GM21529 (cell line): ENCODE data around the gene MDH1B.
"Not testable (repeated sequence)": the region's sequence is repeated elsewhere in the genome, so short reads cannot be mapped to it uniquely, and the experiment has no call there.

Experiments used
- ATAC-seq: cut with Tn5 transposase; IDR thresholded peaks from one replicate; pipeline ENCODE4 v1.9.1; 2021; ENCODE audit not compliant: unreplicated experiment

The MDH1B gene

DNA sequence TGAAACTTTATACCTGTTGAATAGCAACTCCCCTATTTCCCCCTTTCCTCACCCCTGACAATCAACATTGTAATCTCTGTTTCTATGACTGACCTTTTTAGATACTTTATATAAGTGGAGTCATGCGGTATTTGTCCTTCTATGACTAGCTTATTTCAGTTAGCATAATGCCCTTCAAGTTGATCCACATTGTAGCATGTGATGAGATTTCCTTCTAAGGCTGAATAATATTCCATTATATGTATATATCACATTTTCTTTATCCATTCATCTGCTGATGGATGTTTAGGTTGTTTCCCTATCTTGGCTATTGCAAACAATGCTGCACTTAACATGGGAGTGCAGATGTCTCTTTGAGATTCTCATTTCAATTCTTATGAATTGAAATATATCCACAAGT is 9.7 kb upstream of the MDH1B start:
- ATAC-seq, result no peak

DNA sequence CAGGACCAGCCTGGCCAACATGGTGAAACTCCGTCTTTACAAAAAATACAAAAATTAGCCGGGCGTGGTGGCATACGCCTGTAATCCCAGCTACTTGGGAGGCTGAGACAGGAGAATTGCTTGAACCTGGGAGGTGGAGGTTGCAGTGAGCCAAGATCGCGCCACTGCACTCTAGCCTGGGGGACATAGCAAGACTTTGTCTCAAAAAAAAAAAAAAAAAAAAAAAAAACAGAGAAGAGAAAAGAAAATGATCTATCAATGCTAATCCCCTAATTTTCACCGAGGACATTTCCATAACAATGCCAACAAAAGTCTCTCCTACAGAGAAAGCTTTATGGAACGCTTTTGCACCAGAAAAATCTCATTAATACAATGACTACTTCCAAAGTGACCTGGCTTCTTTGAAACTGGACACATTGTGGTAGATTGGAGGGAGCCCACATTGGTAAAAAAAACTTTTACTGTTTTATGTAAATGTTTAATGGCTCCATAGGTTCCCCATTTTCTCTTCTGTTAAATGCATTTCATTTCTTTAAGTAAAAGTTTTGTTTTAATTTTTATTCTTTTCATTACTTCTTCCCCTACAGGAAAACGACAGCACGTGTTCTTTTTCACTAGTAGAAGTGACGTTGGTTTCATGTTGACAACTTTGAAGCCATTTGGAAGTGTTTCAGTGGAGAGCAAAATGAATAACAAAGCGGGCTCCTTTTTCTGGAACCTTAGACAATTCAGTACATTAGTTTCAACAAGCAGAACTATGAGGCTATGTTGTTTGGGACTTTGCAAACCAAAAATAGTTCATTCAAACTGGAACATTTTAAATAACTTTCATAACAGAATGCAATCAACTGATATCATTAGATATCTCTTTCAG is 1.2 kb upstream of the MDH1B start:
- ATAC-seq, result no peak

DNA sequence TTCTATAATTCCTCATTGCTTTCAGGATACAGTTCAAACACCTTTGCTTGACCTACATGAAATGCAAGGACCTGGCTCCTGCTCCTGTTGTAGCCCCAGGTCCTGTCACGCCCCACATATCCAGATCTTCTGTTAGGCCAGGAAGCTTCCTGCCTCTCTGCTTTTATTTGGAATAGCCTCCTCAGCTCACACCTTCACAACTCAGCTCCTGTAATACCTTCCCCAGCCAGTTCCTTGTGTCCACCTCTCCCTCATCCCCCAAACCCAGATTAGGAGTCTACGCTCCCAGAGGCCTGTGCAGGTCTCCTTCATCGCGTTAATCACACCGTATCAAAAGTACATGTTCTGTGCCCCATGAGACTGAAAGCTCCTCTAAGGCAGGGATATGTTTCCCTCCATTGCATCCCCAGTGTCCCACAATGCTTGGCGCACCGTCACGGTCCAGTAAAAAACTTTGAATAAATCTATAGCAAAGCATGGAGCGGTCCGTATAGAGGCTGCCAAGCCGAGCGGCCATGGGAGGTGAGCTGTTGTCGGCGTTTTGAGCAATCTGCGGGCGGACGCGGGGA is 371 bp downstream of the MDH1B start:
- no peak for ATAC-seq

DNA sequence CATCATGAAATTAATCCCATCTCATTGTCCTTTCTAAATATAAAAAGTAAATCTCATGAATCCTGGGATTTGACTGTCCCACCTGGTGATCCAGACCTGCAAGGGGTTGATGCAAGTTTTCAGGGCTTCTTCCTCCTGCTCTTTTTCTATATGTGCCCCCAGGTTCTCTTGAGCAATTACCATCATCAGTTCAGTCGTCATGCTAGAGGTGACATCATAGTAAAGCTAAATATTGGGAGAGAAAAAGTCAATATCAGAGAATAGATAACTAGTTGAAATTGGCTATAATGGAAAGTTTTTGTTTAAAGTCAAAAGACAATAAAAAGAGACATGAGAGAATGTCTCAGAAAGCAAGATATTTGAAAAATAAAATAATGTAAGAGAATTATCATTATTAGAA is 8.3 kb downstream of the MDH1B start:
- no peak for ATAC-seq

DNA sequence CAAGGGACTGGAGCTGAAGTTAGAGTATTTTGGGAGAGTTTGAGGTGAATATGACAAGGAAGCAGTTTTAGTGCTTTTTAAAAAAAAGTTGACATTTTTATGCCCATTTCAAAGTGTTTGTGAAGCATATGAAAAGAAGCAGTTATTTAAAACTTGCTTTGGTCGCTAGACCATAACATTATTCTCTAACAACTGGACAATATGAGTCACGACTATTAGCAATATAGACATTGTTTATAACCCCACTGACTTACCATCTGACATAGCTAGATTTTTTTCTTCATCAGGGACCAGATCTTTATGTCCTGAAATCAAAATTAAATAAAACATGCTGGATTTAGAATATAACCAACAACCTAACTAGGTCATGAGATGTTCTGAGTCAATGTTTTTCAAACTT is 24.3 kb downstream of the MDH1B start:
- ATAC-seq, result no peak

DNA sequence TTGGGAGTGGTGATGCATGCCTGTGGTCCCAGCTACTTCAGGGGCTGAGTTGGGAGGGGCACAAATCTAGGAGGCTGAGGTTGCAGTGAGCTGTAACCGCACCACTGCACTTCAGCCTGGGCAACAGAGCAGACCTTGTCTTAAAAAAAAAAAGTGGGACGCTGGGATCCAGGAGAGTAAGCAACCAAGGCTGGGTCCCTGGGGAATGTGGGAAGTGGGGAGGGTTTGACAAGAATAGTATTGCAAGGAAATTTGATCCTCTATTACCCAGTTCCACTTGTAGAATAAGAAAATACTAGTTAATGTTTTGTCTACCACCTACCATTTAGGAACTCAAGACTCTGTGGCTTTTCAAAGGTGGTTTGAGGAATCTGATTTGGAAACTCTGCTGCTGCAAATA is 25.9 kb downstream of the MDH1B start:
- ATAC-seq, result no peak

DNA sequence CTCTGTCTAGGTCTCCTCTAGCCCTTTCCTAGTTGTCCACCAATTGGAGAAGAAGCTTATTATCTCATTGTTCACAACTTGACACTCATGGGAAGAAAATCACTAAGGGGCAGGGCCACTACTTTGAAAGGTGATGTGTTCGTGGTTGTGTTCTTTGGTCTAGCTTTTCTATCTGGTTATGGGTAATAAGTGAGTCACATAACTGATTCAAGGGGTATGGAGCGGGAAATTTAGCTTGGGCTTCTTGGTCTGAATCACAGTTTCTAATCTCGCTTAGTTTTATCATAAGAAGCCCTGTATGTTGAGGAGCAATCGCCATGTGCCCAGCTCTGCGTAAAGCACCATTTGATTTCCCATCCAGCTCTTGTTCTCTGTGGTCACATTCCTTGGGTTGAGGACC is 28.2 kb downstream of the MDH1B start:
- no peak for ATAC-seq

DNA sequence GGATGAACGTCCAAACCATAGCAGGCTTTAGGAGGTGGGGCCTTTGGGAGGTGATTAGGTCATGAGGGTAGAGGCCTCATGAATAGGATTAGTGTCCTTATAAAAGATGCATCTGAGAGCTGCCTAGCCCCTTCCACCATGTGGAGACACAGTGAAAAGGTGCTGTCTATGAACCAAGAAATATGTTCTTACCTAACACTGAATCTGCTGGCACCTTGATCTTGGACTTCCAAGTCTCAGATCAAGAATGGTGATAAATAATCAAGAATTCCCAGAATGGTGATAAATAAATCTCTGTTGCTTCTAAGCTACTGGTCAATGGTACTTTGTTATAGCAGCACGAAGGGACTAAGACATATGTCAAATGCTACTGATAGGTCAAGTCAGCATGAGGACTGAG is 31.8 kb downstream of the MDH1B start:
- no peak for ATAC-seq

DNA sequence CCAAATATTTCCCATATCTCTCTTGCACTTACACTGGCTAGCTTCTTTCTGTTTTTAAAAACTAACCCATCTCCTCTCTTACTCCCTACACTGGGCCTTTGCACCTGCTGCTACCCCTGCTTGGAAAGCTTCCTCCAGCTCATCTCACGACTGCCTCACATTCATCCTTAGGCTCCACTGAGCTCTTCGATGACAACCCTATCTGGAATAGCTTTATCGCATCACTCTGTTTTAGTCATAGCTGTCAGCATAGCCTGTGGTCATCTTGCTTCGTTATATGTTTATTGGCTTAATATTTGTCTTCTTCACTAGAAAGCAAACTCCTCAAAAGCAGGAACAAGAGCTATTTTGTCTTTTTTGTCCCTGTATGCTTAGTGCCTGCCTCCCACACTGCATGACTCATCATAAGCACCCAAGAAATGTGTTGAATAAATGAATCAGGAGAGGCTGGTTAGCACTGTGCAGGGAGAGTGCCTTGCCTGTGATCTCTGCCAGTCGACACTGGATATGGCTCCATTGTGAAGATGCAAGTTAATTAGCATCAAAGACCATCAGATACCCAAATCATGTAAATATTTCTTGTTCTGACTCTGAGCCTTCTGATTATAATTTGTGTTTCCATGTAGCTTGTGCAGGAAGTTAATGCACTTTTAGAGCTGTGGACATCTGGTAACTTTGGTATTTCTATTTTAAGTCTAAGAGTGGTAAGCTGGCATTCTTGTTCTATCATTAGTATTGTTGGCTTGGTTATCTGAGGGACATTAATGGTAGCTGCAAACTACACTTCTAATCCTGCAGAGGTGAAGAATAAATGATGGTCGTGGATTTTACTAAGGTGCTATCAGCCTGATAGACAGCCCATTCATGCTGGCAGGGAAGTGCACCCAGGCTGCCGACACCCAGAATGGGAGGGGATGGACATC is 36.6 kb downstream of the MDH1B start:
- ATAC-seq, result no peak

DNA sequence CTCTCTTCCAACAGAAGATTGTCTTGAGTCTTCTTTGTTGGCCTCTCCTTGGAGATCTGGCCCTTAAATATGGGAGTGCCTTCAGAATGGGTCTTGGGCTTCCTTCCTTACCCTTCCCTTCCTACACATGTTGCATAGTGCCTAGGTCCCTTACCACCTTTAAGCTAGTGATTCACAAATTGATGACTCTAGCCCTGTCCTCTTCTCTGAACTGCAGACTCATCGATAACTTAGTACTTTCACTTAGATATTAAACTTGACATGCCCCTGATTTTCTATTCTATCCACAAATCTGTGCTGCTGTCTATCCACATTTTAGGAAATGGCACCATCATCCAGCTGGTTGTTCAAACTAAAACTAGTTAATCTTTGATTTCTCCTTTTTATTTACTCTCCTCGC is 37.8 kb downstream of the MDH1B start:
- no peak for ATAC-seq

DNA sequence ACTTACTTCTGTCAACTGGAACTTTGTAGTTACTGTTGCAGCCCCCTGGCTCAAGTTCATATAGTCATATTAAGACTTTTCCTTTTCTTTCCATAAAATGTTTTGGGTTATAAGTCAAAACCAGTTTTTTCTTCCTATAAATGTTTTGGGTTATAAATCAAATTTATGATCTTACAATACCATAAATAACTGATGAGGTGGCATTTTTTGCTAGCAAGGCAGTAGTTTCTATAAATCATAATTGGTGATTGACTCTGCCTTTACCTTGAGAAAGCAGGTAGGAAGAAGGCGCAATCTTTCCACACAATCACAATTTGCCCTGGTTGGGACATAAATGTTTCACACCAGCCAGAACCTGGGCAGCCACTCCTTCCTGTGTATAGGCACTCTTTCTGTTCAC is 41.8 kb downstream of the MDH1B start:
- ATAC-seq, result no peak

DNA sequence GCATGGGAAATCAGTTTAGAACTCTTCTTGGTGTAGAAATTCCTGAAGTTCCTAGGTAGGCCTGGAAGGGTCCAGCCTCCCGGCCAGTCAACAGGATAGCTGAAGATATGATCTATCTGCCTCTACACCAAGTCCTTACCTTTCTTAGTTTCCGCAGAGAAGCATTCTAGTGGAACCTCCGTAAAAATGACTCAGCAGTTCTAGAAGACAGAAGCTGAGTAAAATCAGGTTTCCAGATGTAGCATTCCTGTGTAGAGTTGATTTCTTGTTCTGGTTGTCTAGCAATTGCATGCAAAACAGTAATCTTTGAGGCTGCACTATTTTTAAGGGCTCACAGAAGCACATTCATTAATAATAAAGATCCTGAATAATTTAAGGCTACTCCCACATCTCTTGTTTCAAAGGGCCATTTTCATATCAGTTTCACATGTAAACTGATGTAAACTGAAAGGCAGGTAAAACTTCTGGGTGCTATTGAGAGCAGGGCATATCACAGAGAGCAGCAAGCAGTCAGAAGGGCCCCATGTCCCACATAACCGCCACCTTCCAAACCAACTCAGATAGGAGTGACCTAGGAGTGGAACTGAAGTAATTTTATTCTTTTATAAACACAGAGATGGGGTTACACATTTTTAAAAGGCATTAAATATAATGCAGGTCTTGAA is 43.7 kb downstream of the MDH1B start:
- ATAC-seq, result peak; percentile 74

DNA sequence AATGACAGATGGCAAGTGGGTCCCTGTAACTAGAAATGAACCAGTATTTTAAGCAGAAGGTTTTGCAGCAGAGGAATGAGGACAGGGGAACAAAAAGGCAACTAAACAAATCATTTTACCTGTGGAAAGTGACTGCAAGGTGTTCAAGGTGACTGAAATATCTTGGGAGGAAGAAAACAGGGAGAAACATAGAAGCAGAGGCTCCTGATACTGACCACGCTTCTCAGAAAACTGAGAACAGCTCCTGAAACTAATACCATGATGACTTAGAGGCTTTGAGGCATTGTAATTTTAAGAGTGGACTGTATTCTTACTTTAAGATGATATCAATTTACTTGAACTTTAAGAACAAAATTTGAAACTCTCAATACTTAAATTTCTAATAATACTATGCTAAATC is 46.8 kb downstream of the MDH1B start, which contains the start of gene DYTN:
DYTN (minus strand) TSS at position 101 of the 400 bp plus-strand sequence. CDS start 117 bp downstream, outside the sequence.
- ATAC-seq, result peak; percentile 46

DNA sequence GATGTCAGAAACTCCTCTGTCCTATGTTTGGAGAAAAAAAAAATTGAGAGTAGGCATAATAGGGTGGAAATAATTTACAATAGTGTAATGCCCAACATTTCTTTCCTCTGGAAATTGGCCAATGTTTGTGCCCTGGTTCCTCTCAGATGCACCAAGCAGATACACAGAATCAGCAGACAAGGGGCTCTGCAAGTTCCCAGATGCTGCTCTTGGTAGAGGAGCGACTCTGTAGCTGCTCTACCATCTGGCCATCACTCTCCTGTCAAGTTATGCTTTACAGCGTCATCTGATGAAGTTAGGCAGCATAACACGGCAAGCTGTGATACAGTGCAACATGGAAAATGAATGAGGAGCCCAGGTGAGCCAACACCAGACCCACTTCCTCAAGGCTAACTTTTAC is 48.5 kb downstream of the MDH1B start:
- no peak for ATAC-seq

DNA sequence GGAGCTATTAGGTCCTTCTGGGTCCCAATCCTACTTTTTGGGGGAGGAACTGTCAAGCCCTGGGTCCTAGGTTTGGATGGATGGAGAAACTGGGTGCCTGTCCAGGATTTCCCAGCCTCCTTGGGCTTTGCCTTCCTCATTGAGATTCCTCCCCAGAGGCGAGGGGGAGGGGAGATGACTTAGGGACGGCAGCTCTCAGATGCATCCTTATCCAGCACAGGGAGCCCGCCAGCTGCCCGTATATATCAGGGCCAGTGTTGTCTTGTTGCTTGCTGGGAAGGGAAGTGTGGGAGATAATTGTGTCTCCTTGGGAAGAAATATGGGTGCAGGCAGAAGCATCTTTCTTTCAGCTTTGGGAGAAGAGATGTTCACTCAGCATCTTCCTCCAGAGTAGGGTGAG is 49.9 kb downstream of the MDH1B start:
- not testable (repeated sequence) for ATAC-seq

DNA sequence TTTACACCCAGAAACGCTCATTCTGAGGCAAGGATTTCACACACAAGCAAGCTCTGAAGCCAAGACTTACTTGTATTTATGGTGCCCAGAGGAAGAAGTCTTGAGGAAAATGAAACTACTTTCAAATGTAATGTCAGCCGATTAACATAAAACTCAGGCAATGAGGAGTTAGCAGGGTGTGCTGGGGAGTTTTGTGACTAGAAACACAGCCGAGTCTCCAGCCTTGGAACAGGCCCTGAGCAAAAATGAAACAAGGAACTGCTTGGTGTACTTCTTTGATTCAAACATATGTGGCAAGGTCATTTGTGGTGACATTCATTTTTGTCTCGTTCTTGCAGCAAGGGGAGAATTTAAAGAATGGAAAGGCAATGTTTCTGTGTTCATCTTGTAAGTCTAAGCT is 51.4 kb downstream of the MDH1B start:
- peak; percentile 78 for ATAC-seq

DNA sequence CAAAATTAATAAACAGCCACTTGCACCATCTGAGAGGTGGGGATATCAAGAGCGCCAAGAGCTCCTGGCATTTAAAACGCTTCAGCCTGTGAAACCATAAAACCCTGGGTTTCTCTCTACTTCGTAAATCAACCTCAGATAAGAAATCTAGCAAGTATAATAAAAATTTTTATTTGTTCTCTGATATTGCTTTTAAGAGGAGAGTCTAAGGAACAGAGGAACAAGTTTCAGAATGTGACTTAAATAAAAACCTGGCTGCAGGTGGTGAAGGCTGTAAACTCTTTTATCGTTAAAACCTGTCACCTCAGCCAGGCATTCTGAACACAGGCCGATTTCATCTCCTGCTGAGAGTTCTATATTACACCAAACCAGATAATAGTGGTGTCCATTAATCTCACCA is 56.8 kb downstream of the MDH1B start:
- ATAC-seq, result no peak

DNA sequence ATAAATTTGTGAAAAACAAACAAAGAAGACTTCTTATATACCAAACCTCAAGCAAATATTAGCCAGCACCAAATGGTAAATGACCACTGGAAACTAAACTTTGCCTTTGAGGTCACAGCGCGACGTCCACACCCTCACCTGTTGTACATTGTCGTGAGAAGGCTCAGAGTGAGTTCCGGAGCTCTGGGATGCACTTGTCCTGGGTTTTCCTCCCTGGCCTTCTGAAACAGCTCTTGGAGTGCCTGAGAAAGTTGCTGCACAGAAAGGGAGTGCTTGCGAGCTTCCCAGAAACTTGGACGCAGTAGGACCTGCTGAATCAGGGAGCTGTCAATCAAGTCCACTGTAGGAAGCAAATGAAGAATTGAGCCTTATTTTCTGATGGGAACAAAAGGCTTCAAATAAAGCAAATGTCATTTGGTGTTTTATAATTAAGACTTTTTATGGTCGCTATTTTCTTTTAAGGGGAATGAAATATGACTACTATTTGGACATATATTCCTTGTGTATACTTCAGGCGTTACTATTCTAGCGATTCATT is 57.9 kb downstream of the MDH1B start:
- ATAC-seq, result no peak

DNA sequence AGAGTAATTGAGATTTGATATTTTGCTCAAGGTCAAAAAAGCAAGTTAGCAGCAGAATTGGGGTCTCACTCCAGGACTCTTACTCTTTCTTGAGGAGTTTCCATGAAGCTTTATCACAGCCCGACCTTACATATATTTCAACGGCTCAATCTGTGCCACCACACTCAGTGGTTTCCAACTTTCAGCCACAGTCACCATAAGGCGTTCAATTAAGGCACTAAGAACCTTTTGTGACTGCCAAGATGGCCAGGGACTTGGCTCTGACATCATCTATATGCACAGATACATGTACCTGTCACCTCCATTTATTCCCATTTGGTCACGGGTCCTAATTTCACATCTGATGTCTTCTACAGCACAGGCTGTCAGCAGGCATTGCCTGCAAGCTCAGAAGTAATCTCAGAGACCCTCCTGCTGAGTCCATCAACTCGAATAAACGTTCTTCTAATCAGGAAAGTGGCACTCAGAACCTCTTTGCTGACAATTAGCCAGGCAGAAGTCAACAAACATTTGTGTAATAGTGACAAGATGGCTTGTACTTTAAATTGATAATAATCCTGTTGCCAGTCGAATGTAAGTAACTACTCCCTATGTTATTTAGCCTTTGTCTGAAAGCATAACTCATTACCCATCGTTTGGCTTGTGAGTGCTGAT is 63.0 kb downstream of the MDH1B start:
- no peak for ATAC-seq

DNA sequence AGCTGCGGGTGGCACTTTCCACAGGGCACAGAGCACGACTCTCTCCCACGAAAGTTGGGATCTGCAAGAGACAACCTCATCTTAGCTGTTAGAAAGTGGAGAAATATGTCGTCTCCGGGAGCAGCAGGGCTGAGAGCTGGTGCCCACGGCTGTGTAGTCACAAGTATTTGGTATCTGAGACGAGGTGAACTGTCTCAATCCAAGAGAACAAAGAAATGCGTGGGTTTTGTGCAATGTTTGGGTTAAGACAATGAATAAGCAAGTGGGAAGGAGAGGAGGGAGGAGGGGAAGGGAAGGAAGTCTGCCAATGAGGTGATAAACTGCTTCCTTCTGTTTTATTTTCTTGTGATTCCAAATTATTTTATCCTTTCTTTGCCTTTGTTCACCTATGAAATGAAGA is 65.0 kb downstream of the MDH1B start:
- ATAC-seq, result no peak
